Measurements from ENCODE around the gene TPSAB1.

The TPSAB1 gene

GRCh38 chr16:1288813-1289476 is 48.4 kb downstream of the TPSAB1 start:
- no peak for DNase-seq

DNA sequence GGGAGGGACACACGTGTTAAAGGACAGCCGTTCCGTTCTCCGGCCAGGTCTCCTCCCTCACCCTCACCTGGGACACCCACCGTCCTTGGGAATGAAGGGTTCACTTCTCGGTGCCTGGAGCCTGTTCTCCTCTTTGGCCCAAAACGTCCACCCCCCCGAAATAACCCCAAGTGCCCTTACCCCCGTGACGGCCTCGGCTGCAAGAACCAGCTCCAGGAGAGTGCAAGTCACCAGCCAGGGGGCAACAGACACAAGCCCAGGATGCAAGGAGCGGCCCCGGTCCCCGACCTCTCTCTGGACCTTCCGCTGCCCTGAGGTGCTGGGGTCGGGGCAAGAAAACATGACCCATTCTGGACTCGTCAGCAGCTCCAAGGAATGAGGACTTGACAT is 49.0 kb downstream of the TPSAB1 start:
- no peak for DNase-seq

- DNase-seq, result no peak
These were observed 49.6 kb downstream of the TPSAB1 start for GRCh38 chr16:1290063-1290501.

DNA sequence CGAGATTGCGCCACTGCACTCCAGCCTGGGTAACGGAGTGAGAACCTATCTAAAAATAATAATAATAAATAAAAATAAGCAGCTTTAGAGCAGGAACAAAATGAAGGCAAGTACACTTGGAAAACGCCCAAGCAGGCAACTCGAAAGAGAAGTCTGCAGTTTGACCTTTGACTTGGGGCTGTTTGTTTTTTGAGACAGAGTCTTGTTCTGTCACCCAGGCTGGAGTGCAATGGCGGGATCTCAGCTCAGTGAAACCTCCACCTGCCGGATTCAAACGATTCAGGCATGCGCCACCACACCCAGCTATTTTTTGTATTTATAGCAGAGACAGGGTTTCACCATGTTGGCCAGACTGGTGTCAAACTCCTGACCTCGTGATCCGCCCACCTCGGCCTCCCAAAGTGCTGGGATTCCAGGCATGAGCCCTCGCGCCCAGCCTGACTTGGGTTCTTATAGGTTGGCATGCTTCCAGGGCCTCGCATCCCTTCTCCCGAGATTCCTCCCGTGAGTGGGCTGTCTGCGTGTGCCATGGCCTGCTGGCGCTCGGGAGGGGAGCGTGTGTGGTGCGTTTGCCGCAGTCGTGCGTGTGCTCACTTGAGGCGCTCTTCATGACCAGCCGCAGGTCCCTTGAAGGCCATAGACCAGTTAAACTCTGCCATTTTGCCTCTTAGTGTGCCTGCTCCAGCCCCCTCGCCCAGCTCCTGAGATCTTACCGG is 50.5 kb downstream of the TPSAB1 start:
- DNase-seq, result peak; percentile 61

DNA sequence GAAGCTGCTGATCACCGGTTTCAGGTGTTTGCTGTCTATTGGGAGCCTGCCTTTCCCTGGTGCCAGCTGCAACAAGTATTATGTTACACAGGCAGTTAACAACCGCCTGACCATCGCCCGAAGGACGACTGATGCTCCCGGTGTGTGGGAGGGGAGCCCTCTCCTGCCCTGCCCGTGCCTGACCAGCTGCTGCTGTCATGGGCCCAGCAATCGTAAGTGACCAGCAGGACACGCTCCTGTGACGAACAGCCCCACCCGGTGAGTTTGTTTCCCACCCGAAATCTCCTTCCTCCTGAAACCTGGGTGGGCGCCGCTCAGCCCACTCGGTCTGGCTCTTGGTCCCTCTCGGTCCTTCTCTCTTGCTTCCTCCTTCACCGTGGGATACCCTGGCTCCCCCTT is 51.1 kb downstream of the TPSAB1 start:
- peak; percentile 68 for DNase-seq

Data from NCI-H1105 treated with DMSO at 0.1 percent for 48 hours (cell line).